ENCODE measurements around the gene POLA1.

POLA1 gene

GRCh38 chrX:25034889-25035288 is 341.2 kb downstream of the POLA1 start:
- no peak for DNase-seq

- no peak for DNase-seq
Observed at GRCh38 chrX:25039036-25039435, 345.3 kb downstream of the POLA1 start.

GRCh38 chrX:25043192-25043591 is 349.5 kb downstream of the POLA1 start:
- DNase-seq = no peak

All from GDM1 (cell line).